GM19035 (cell line): ENCODE measurements around the gene ARHGAP15.

Source experiments
- ATAC-seq: cut with Tn5 transposase; IDR thresholded peaks from one replicate; pipeline ENCODE4 v1.9.1; 2021; ENCODE audit not compliant: unreplicated experiment

Gene ARHGAP15

GRCh38 chr2:143680885-143681405, 551.7 kb downstream of the ARHGAP15 start:
- no peak for ATAC-seq

- ATAC-seq = no peak
Observed at GRCh38 chr2:143682436-143683055, 553.3 kb downstream of the ARHGAP15 start.

GRCh38 chr2:143683977-143684376, 554.8 kb downstream of the ARHGAP15 start:
- ATAC-seq = no peak

GRCh38 chr2:143684551-143685320, 555.5 kb downstream of the ARHGAP15 start:
- ATAC-seq = no peak

GRCh38 chr2:143685421-143686078, 556.3 kb downstream of the ARHGAP15 start:
- ATAC-seq = no peak

GRCh38 chr2:143686585-143687164, 557.5 kb downstream of the ARHGAP15 start:
- ATAC-seq = no peak

- ATAC-seq = no peak
Observed at GRCh38 chr2:143688248-143688647, 559.0 kb downstream of the ARHGAP15 start.

GRCh38 chr2:143688815-143689214, 559.6 kb downstream of the ARHGAP15 start:
- ATAC-seq = no peak

- ATAC-seq = no peak
Observed at GRCh38 chr2:143689541-143689940, 560.3 kb downstream of the ARHGAP15 start.

- no peak for ATAC-seq
Observed at GRCh38 chr2:143690235-143690634, 561.0 kb downstream of the ARHGAP15 start.

GRCh38 chr2:143691121-143691520, 561.9 kb downstream of the ARHGAP15 start:
- ATAC-seq = no peak

GRCh38 chr2:143692162-143692561, 562.9 kb downstream of the ARHGAP15 start:
- ATAC-seq = no peak

- no peak for ATAC-seq
Observed at GRCh38 chr2:143692967-143693366, 563.7 kb downstream of the ARHGAP15 start.

GRCh38 chr2:143694335-143694734, 565.1 kb downstream of the ARHGAP15 start:
- no peak for ATAC-seq

GRCh38 chr2:143696651-143697050, 567.4 kb downstream of the ARHGAP15 start:
- peak; percentile 62 for ATAC-seq

GRCh38 chr2:143697744-143698143, 568.5 kb downstream of the ARHGAP15 start:
- peak; percentile 43 for ATAC-seq

GRCh38 chr2:143698352-143698751, 569.1 kb downstream of the ARHGAP15 start:
- ATAC-seq = no peak

- ATAC-seq = no peak
Observed at GRCh38 chr2:143698888-143699570, 569.8 kb downstream of the ARHGAP15 start.

GRCh38 chr2:143700865-143701264, 571.6 kb downstream of the ARHGAP15 start:
- ATAC-seq = no peak

GRCh38 chr2:143701785-143702184, 572.6 kb downstream of the ARHGAP15 start:
- no peak for ATAC-seq

GRCh38 chr2:143702931-143703330, 573.7 kb downstream of the ARHGAP15 start:
- no peak for ATAC-seq
